Mesothelial cell of epicardium (in vitro differentiated cells): ENCODE data around the gene ZKSCAN2. TPM values are rescaled to one million over a fixed set of nuclear protein-coding genes. Genes with fewer than 3 reads are reported as not detected.

Experiments
- DNase-seq, 2 experiments: peaks; one replicate each; pipeline ENCODE4 v3.0.0; 2021; ENCODE audit warnings: low spot score in 2 of 2; ENCODE audit not compliant: unreplicated experiment in 2 of 2
- H3K27ac Mint-ChIP-seq: 2 replicates; pipeline ENCODE4 v1.8.0; 2021; ENCODE audit warnings: mixed read lengths
- H3K27me3 Mint-ChIP-seq: 2 replicates; pipeline ENCODE4 v1.8.0; 2021; ENCODE audit warnings: low read depth, mixed read lengths
- H3K36me3 Mint-ChIP-seq: 2 replicates; pipeline ENCODE4 v1.8.0; 2021; ENCODE audit warnings: mixed read lengths
- H3K4me1 Mint-ChIP-seq: 2 replicates; pipeline ENCODE4 v1.8.0; 2021; ENCODE audit warnings: mixed read lengths
- H3K4me3 Mint-ChIP-seq: 2 replicates; pipeline ENCODE4 v1.8.0; 2021; ENCODE audit warnings: mild to moderate bottlenecking, moderate library complexity, mixed read lengths
- H3K9me3 Mint-ChIP-seq: 2 replicates; pipeline ENCODE4 v1.8.0; 2021; ENCODE audit warnings: mixed read lengths
- total RNA-seq: library from RNA; stranded (reverse); gene quantifications from 3 replicates; pipeline ENCODE4 v1.2.1, GENCODE V29; 2021
- TF ChIP-seq, protein P1 (sequence below): fragments of 200-600 bp; sonication (generic); IDR thresholded peaks from one replicate; pipeline ENCODE4 v1.5.0; 2021; ENCODE audit warnings: antibody characterized with exemption; ENCODE audit not compliant: unreplicated experiment

Gene ZKSCAN2
- total RNA-seq, 1 donor from 2014 or later, result 21.5 TPM

DNA sequence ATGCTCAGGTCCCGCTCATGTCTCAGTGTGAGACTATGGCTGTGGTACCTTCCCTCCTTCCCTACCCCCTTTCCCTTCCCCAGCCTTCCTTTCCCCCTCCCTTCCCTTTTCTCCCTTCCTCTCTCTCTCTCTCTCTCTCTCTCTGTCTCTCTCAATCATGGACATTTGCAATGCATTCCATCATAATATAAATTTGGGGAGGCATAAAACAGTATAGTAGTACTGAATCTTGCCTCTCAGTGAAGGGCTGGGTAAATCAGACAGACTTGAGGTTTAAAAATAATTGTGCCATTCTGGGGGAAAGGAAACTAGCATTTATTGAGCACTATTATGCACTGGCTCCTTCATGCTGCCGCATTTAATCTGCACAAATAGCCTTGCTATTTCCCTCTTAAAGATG lies 4.3 kb downstream of the ZKSCAN2 start:
- H3K4me1 Mint-ChIP-seq, result peaks cover 26% of the 10 kb centered on the region
- H3K27me3 Mint-ChIP-seq, result no peaks in the 10 kb centered on the region
- peaks cover 11% of the 10 kb centered on the region for H3K9me3 Mint-ChIP-seq
- DNase-seq, result no peak
- no peak overlapping the region for H3K27ac Mint-ChIP-seq
- peaks cover 32% of the 10 kb centered on the region for H3K36me3 Mint-ChIP-seq
- no peak overlapping the region for H3K4me3 Mint-ChIP-seq
- TF ChIP-seq, protein P1, sequence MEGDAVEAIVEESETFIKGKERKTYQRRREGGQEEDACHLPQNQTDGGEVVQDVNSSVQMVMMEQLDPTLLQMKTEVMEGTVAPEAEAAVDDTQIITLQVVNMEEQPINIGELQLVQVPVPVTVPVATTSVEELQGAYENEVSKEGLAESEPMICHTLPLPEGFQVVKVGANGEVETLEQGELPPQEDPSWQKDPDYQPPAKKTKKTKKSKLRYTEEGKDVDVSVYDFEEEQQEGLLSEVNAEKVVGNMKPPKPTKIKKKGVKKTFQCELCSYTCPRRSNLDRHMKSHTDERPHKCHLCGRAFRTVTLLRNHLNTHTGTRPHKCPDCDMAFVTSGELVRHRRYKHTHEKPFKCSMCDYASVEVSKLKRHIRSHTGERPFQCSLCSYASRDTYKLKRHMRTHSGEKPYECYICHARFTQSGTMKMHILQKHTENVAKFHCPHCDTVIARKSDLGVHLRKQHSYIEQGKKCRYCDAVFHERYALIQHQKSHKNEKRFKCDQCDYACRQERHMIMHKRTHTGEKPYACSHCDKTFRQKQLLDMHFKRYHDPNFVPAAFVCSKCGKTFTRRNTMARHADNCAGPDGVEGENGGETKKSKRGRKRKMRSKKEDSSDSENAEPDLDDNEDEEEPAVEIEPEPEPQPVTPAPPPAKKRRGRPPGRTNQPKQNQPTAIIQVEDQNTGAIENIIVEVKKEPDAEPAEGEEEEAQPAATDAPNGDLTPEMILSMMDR, result no peak

DNA sequence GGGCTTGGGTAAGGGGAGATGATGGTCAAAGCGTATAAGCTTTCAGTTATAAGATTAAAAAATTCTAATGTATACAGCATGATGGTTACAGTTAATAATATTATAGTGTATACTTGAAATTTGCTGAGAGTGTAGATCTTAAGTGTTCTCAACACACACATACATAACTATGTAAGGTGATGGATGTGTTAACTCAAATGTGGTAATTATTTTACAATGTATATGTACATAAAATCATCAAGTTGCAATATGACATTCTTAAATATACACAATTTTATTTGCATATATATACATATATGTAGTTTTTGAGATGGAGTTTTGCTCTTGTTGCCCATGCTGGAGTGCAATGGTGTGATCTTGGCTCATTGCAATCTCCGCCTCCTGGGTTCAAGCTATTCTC lies 7.2 kb downstream of the ZKSCAN2 start:
- Mint-ChIP-seq H3K27ac (no peak overlapping the region), H3K27me3 (no peaks in the 10 kb centered on the region), H3K36me3 (peaks cover 54% of the 10 kb centered on the region), H3K9me3 (peaks cover 23% of the 10 kb centered on the region), H3K4me1 (peaks cover 6% of the 10 kb centered on the region), H3K4me3 (no peak overlapping the region)
- DNase-seq, result no peak
- TF ChIP-seq, protein P1, result no peak

DNA sequence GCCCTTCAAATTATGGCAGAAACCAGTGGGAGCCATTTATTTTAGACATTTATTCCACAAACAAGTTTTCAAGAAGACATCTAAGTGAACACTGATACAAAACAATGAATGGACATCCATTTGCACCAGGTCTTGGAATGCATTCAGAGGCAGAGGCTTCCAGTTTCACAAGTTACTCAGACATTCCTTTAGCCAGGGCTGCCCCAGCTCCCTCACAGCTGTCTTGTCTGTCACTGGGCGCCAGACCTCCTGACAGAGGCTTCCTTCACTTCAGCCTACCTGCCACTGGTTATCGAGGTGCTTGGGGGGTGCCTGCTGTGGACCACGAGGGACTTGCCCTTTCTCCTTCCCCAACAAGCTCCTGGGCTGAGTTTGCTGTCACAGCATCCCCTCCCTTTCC lies 21.7 kb downstream of the ZKSCAN2 start:
- no peak overlapping the region for H3K27ac Mint-ChIP-seq
- TF ChIP-seq, protein P1, result no peak
- DNase-seq, result no peak
- H3K9me3 Mint-ChIP-seq, result no peaks in the 10 kb centered on the region
- H3K4me1 Mint-ChIP-seq, result no peaks in the 10 kb centered on the region
- H3K4me3 Mint-ChIP-seq, result no peak overlapping the region
- peaks cover 18% of the 10 kb centered on the region for H3K36me3 Mint-ChIP-seq
- peaks cover 5% of the 10 kb centered on the region for H3K27me3 Mint-ChIP-seq

DNA sequence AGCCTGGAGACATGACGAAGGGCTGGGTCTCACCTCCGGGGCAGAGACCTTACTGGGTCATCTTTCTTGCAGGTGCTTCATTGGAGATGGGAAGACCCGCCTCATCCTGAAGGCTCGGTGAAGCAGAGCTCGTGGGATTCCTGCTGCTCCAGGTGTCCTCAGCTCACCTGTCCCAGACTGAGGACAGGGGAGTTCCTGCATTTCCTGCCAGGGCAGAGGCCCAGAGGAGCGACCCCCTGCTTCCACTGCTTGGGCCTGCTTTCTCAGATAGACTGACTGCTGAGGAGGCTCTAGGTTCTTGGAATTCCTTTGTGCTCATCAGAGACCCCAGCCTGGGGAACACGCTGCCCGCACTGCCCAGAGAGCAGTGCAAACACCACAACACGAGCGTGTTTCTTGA lies 29.3 kb downstream of the ZKSCAN2 start:
- TF ChIP-seq, protein P1, result no peak
- H3K27ac Mint-ChIP-seq, result no peak overlapping the region

DNA sequence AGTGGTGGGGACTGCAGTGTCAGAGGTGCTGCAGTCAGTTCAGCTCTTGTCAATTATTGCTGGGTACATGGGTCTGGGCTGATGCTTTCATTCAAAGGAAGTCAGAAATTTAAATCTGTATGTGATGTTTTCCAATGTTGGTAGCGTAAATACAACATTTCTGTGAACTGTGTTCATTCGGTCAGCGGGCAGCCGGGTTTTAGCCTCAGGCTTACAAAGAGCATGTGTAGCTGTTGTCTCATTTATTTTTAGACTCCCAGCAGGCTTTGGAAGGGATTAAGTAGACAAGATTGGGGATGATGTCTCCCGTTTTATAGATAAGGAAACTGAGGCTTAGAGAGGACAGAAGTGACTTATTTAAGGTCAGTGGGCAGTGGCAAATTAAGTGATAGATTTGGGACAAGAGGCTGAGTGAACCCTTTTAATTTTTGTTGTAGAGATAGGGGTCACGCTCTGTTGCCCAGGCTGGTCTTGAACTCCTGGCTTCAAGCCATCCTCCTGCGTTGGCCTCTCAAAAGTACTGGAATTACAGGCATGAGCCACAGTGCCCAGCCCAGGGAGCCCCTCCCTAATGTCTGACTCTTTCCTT lies 32.8 kb downstream of the ZKSCAN2 start:
- H3K4me1 Mint-ChIP-seq, result no peaks in the 10 kb centered on the region
- H3K27me3 Mint-ChIP-seq, result peaks cover 6% of the 10 kb centered on the region
- TF ChIP-seq, protein P1, result no peak
- H3K9me3 Mint-ChIP-seq, result no peaks in the 10 kb centered on the region
- no peak for DNase-seq
- H3K4me3 Mint-ChIP-seq, result no peak overlapping the region
- no peaks in the 10 kb centered on the region for H3K36me3 Mint-ChIP-seq
- no peak overlapping the region for H3K27ac Mint-ChIP-seq

More for the DNA sequence above, 29.3 kb downstream of the ZKSCAN2 start:
- Mint-ChIP-seq H3K36me3 (no peaks in the 10 kb centered on the region), H3K4me3 (no peak overlapping the region), H3K27me3 (peaks cover 8% of the 10 kb centered on the region), H3K9me3 (no peaks in the 10 kb centered on the region), H3K4me1 (no peaks in the 10 kb centered on the region)
- DNase-seq, result no peak

DNA sequence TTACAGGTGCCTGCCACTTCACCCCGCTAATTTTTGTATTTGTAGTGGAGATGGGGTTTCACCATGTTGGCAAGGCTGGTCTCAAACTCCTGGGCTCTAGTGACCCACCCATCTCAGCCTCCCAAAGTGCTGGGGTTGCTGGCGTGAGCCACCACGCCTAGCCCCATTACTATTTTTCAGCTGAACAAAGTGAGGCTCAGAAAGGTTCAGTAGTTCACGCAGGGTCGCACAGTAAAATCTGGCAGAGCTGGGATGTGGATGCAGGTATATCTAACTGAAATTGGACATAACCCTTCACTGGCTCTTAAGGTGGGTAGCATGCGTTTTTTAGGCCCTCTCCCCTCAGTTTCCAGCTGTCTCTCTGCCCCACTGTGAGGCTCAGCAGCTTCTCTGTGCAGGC lies 33.7 kb downstream of the ZKSCAN2 start:
- TF ChIP-seq, protein P1, result no peak
- no peak overlapping the region for H3K4me3 Mint-ChIP-seq
- H3K27me3 Mint-ChIP-seq, result peaks cover 6% of the 10 kb centered on the region
- DNase-seq, result no peak
- no peaks in the 10 kb centered on the region for H3K36me3 Mint-ChIP-seq
- H3K4me1 Mint-ChIP-seq, result no peaks in the 10 kb centered on the region
- no peak overlapping the region for H3K27ac Mint-ChIP-seq
- H3K9me3 Mint-ChIP-seq, result no peaks in the 10 kb centered on the region
